GM12872 (cell line): ENCODE results near the gene TRABD2B.

Experiments used
- TF ChIP-seq, protein P1 (sequence below): IDR thresholded peaks from 3 replicates; pipeline ENCODE4 v1.5.1; 2011; ENCODE audit warnings: low read depth, mild to moderate bottlenecking, low read length, moderate library complexity; ENCODE audit not compliant: insufficient read depth

TRABD2B gene

DNA sequence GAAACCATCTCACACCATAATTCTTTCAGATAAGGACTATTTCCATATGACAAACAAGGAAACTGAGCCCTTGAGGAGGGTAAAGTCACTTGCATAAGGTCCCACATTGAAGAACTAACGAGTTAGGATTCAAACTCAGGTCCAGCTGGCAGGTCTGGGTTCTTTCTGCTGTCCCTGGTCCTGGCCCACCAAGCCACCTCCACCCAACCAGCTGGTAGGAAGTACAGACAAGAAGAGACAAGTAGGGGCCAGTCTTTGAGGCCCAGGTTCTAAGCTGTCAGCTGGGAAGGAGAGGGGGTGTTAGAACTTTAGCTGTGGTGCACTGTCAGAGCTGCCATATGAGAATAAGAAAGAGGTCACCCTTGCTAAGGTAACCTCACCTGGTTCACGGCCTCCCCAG lies 188.6 kb downstream of the TRABD2B start:
- TF ChIP-seq, protein P1, sequence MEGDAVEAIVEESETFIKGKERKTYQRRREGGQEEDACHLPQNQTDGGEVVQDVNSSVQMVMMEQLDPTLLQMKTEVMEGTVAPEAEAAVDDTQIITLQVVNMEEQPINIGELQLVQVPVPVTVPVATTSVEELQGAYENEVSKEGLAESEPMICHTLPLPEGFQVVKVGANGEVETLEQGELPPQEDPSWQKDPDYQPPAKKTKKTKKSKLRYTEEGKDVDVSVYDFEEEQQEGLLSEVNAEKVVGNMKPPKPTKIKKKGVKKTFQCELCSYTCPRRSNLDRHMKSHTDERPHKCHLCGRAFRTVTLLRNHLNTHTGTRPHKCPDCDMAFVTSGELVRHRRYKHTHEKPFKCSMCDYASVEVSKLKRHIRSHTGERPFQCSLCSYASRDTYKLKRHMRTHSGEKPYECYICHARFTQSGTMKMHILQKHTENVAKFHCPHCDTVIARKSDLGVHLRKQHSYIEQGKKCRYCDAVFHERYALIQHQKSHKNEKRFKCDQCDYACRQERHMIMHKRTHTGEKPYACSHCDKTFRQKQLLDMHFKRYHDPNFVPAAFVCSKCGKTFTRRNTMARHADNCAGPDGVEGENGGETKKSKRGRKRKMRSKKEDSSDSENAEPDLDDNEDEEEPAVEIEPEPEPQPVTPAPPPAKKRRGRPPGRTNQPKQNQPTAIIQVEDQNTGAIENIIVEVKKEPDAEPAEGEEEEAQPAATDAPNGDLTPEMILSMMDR, result no peak

DNA sequence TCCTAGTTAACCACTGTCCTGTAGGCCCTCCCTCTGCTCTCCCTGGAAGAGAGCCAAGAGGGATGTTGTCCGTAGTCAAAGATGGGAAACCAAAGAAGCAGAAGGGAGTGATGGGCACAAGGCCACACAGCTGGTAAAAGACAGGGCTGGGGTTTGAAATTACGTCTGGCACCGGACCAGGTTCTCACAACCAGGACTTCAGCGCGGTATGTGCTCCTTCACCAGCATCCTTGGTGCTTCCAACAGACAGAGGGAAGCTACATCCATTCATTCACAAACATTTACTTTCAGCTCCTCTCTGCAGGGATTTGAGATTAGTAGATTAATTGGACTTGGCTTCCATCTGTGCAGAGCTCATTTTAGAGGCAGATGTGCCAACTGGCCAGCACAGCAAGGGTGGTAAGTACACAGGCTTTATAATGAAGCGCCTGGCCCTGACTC lies 191.2 kb downstream of the TRABD2B start:
- TF ChIP-seq, protein P1, result no peak

DNA sequence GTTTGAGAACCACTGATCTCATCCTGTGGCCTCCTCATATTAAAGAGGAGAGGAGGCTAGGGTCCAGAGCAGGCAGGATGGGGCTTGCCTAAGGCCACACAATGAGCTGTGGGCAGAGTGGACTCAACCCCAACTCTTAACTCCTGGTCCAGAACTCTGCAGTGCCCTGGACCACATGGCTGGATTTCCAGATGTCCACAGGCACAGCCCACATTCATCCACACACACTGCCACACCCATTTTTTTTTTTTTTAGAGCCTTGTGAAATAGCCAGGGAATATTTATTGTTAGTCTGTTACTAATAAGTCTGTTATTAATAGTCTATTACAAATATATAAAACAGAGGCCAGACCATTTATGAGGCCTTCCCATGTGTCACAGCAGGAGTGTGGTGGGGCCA lies 192.2 kb downstream of the TRABD2B start:
- TF ChIP-seq, protein P1, result no peak

DNA sequence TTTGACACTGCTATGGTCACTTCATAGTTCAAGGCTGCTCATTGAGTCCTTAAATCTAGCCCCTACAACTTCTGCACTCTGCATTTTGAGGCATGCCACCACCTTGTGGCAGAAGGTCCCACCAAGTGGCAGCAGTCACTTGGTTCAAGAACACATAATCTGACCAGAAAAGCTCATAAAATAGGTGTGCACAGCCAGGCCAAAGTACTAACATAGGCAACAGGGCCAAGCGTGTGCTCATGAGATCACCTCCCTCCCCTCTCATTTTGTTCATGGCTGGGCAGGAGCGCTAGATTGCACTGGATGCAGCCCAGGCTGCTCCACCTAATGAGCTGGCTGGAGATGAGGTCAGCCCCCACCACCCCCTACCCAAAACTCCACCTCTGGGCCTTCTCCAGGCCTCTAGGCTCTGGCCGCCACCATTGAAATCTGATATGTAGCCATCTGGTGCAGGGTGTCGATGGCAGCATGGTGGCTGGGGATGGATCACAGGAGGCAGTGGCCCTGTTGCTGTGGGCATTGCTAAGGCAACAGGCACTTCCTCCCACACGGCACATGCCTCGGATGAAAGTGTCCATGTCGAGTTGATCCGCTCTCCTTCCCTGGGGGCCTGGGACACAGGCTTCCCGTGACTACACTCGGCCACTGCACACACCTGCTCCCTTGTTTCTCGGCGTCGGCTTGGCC lies 193.2 kb downstream of the TRABD2B start:
- TF ChIP-seq, protein P1, result no peak

DNA sequence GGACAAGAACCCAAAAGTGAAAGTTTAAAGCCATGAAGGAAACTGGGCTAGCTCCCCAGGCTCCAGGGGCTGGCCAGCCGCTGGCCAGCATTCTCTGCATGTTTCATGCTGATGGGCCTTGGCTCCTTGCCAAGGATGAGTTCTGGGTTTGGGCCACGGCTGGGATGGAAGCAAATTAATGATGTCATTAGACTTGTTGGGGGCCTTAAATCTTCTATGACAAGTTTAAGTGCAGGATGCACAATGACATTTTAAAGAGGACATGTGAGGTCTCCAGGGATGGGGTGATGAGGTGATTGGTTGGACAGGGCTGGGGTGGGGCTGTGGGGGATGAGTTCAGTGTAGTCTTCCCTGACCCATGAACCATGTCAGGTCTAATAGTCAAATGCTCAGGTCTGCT lies 199.6 kb downstream of the TRABD2B start:
- TF ChIP-seq, protein P1, result no peak

DNA sequence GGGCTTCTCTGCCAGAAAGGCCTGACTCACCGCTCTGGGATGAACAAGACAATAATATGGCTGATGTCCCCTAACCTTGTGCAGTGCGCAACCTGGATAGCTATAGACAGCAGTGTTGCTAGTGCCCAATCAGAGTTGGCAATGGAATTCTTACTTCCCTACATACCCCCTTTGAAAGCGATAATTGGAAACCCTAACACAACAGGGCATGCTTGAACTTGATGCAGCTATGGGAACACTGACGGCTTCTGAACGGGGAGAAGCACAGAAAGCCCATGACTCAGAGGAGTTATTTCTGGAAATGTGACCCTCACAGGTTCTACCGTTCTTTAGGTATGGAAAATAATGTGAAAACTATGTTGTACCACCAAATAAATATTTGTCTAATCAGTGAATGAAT lies 200.6 kb downstream of the TRABD2B start:
- TF ChIP-seq, protein P1, result no peak

DNA sequence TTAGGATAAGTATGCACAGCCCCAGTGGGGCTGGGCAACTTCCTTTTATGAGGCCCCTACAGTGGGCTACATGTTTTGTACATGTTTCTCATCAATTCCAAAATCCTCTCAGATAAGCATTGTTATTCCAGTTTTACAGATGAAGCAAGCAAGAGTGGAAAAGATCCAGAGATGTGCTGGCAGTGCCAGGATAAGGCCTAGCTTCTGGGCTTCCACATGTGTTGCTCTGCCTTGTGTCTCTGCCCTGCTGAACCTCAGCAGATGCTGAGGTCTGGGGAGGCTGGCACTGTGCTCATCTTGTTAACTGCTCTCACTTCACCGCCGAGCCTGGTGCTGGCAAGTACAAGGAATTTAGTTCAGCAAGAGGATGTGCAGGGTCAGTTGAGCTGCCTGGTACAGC lies 202.1 kb downstream of the TRABD2B start:
- TF ChIP-seq, protein P1, result no peak
